Vagina (tissue), 2 donors: ENCODE results near the gene TPGS1. TPM values are rescaled to one million over a fixed set of nuclear protein-coding genes. Genes with fewer than 3 reads are reported as not detected.

Experiments used
- DNase-seq, 2 donors: peaks; one replicate each; pipeline ENCODE4 v3.0.0-alpha.2; 2017; ENCODE audit errors: extremely low spot score in 2 of 2
- H3K27ac ChIP-seq: fragments of 200-600 bp; sonication (generic); one replicate; pipeline ENCODE4 v1.5.1; 2019
- H3K27me3 ChIP-seq: fragments of 200-600 bp; sonication (generic); one replicate; pipeline ENCODE4 v1.5.1; 2019
- H3K36me3 ChIP-seq, 2 donors: fragments of 200-600 bp; sonication (generic); one replicate each; pipeline ENCODE4 v1.5.1; 2017 to 2019
- H3K4me1 ChIP-seq: fragments of 200-600 bp; sonication (generic); one replicate; pipeline ENCODE4 v1.5.1; 2019
- H3K4me3 ChIP-seq, 2 donors: fragments of 200-600 bp; sonication (generic); 1 replicate in 1 of 2; 2 replicates in 1 of 2; pipeline ENCODE4 v1.5.1; 2016 to 2019
- H3K9me3 ChIP-seq: fragments of 200-600 bp; sonication (generic); one replicate; pipeline ENCODE4 v1.5.1; 2019
- CTCF ChIP-seq, 3 experiments: fragments of 450-650 bp in 2 of 3; fragments of 200-600 bp in 1 of 3; sonication (generic) in 1 of 3; IDR thresholded peaks; one replicate each; pipeline ENCODE4 v1.5.1; 2017 to 2019; ENCODE audit warnings: antibody characterized with exemption in 3 of 3, mild to moderate bottlenecking in 2 of 3, moderate library complexity in 2 of 3
- POLR2A ChIP-seq, 2 donors: fragments of 450-650 bp; IDR thresholded peaks; one replicate each; pipeline ENCODE4 v1.6.1; 2017; ENCODE audit warnings: antibody characterized with exemption in 2 of 2, mild to moderate bottlenecking in 2 of 2, moderate library complexity in 2 of 2
- POLR2AphosphoS5 ChIP-seq, 2 donors: sonication (generic); formaldehyde crosslinking; IDR thresholded peaks; one replicate each; pipeline ENCODE4 v1.9.0; 2017; ENCODE audit warnings: antibody characterized with exemption in 2 of 2, mild to moderate bottlenecking in 2 of 2, low read depth in 1 of 2; ENCODE audit not compliant: insufficient read depth in 1 of 2
- intact Hi-C: fragments of 100-400 bp; cut with DNase I; formaldehyde crosslinking; loops from one replicate; pipeline ENCODE4 v1.15.1; 2023
- total RNA-seq: library from RNA; depleted of rRNA; stranded (reverse); fragments of >200 nt; gene quantifications from one replicate; pipeline ENCODE4 v1.2.3, GENCODE V29; 2016

Gene TPGS1
- total RNA-seq, 1 donor from 2014 or later, result 39.5 TPM

DNA sequence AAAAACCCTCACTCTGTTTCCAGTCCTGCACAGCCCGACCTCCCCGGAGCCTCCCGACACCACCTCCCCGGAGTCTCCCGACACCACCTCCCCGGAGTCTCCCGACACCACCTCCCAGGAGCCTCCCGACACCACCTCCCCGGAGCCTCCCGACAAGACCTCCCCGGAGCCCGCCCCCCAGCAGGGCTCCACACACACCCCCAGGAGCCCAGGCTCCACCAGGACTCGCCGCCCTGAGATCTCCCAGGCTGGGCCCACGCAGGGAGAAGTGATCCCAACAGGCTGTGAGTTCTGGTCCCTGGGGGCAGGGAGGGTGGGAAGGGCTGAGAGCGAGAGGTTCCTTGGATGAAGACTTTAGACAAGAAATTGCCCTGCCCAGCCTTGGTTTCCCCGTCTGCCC is 5.7 kb upstream of the TPGS1 start:
- Histone ChIP-seq H3K4me1 (peaks cover 21% of the 10 kb centered on the region), H3K36me3 (no peaks in the 10 kb centered on the region), H3K9me3 (no peaks in the 10 kb centered on the region), H3K27me3 (peaks cover 11% of the 10 kb centered on the region), H3K27ac (no peak overlapping the region), H3K4me3 (no peak overlapping the region)
- DNase-seq, result no peak
- TF ChIP-seq CTCF (IDR thresholded peaks at IDR 0.05), result no peak
- TF ChIP-seq POLR2A (IDR thresholded peaks at IDR 0.05), result no peak
- intact Hi-C loops, result no loop called here

DNA sequence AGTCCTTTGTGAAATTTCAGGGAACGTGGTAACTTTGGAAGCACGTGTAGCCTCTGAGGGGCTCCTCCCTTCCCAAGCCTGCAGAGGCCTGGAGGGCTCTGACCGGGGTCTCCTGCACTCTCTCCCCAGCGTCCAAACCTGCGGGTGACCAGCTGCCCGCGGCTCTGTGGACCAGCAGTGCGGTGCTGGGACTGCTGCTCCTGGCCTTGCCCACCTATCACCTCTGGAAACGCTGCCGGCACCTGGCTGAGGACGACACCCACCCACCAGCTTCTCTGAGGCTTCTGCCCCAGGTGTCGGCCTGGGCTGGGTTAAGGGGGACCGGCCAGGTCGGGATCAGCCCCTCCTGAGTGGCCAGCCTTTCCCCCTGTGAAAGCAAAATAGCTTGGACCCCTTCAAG is 2.7 kb upstream of the TPGS1 start:
- Histone ChIP-seq H3K4me3 (no peak overlapping the region), H3K4me1 (peaks cover 23% of the 10 kb centered on the region), H3K9me3 (no peaks in the 10 kb centered on the region), H3K27ac (no peak overlapping the region), H3K27me3 (no peaks in the 10 kb centered on the region), H3K36me3 (no peaks in the 10 kb centered on the region)
- intact Hi-C loops, result no loop called here
- TF ChIP-seq POLR2AphosphoS5 (IDR thresholded peaks at IDR 0.05; ENCODE audit: insufficient read depth in 1 of 2, low read depth in 1 of 2) (no peak), CTCF (IDR thresholded peaks at IDR 0.05) (no peak), POLR2A (IDR thresholded peaks at IDR 0.05) (no peak)
- no peak for DNase-seq

DNA sequence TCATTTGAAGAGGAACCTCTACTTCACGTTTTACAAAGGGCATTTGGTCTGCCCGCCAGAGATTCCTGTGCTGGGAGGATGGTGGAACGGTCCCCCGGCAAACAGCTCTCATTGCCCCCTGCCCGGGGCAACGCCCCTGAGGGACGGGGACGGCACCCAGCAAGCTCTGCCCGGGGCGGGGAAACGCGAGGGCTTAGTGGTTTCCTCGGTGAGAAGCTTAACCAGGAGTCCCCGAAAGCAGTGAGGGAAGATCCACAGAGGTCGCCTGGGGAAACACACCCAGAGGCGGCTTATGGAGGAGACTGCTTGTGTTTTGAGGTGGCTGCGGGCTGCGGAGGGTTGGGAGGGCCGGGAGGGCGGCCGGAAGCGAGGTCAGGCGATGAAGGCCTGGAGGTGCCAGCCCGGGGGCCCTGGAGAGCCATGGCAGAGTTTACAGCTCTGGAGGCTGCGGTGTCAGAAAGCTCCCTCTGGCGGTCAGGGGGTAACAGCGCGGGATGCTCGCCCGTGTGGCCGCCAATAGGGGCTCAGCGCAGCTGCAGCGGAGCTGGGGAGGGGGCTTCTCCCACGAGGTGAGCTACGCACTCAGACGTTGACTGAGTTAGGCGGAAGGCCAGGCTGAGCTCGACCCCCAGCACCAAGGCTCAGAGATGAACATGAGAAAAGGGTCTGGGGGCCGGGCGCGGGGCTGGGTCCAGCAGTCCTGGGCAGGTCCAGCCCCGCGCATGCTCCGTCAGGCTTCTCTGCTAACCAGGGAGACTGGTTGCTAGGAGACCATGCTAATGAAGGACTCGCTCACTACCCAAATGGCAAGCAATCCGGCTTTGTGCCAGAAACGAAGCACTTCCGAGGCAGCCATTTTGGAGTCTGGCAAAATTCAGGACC is 652 bp upstream of the TPGS1 start:
- Histone ChIP-seq H3K9me3 (no peaks in the 10 kb centered on the region), H3K4me3 (peak overlapping the region; percentile 81 to 100), H3K27me3 (no peaks in the 10 kb centered on the region), H3K27ac (peak overlapping the region; percentile 94), H3K4me1 (peaks cover 37% of the 10 kb centered on the region), H3K36me3 (no peaks in the 10 kb centered on the region)
- TF ChIP-seq CTCF (IDR thresholded peaks at IDR 0.05) (peak; percentile 94 to 99 (median 97)), POLR2AphosphoS5 (IDR thresholded peaks at IDR 0.05; ENCODE audit: insufficient read depth in 1 of 2, low read depth in 1 of 2) (peak; percentile 68 to 88), POLR2A (IDR thresholded peaks at IDR 0.05) (peak in 1 of 2 donors; percentile 18)
- peak; percentile 99 for DNase-seq
- intact Hi-C loops, result no loop called here

GRCh38 chr19:508204-509150 is 1.2 kb downstream of the TPGS1 start:
- H3K4me3 ChIP-seq, result peak overlapping the region; percentile 81 to 100
- H3K4me1 ChIP-seq, result peaks cover 48% of the 10 kb centered on the region
- no peak for DNase-seq
- H3K27ac ChIP-seq, result peak overlapping the region; percentile 94
- TF ChIP-seq POLR2A (IDR thresholded peaks at IDR 0.05) (no peak), POLR2AphosphoS5 (IDR thresholded peaks at IDR 0.05; ENCODE audit: insufficient read depth in 1 of 2, low read depth in 1 of 2) (no peak), CTCF (IDR thresholded peaks at IDR 0.05) (no peak)
- H3K27me3 ChIP-seq, result no peaks in the 10 kb centered on the region
- intact Hi-C loops, result no loop called here
- H3K9me3 ChIP-seq, result no peaks in the 10 kb centered on the region
- no peaks in the 10 kb centered on the region for H3K36me3 ChIP-seq
